ENCODE results near the gene UBLCP1. TPM values are rescaled to one million over a fixed set of nuclear protein-coding genes. Genes with fewer than 3 reads are reported as not detected.
"Not testable (repeated sequence)": the region's sequence is repeated elsewhere in the genome, so short reads cannot be mapped to it uniquely, and the experiment has no call there.

The UBLCP1 gene
- total and polyA plus RNA-seq, 2 donors (not counting 3 experiments of a cell fraction or from before 2014, with no cell fraction given): 5.9 to 20.3 TPM

GRCh38 chr5:159263569-159263905 lies 447 bp downstream of the UBLCP1 start:
- H3K36me3 ChIP-seq (ENCODE audit: control insufficient read depth in 2 of 2, extremely low read depth in 1 of 2, insufficient read depth in 2 of 2, low read length in 2 of 2): no peaks in the 10 kb centered on the region
- H2AFZ ChIP-seq (ENCODE audit: low read depth, low read length): peak overlapping the region; percentile 60
- no peaks in the 10 kb centered on the region for H3K9me3 ChIP-seq (replicated peaks; ENCODE audit: control insufficient read depth, insufficient read depth, low read length)
- H3K79me2 ChIP-seq (ENCODE audit: control insufficient read depth, insufficient read depth, low read length): peaks cover 5% of the 10 kb centered on the region
- peak overlapping the region; percentile 13 to 84 (median 63) for H3K4me3 ChIP-seq (replicated peaks in 1 of 3; ENCODE audit: insufficient read depth in 1 of 3, low read depth in 1 of 3, low read length in 3 of 3)
- peaks cover 11% of the 10 kb centered on the region for H3K4me1 ChIP-seq (ENCODE audit: control insufficient read depth, extremely low read depth, insufficient read depth, low read length)
- H4K20me1 ChIP-seq (replicated peaks; ENCODE audit: control insufficient read depth, extremely low read depth, insufficient read depth, low read length): no peaks in the 10 kb centered on the region
- peak overlapping the region; percentile 70 for H3K4me2 ChIP-seq (ENCODE audit: insufficient read depth, low read length)
- TF ChIP-seq GATA2 (IDR thresholded peaks at IDR 0.05; ENCODE audit: insufficient read depth, insufficient read length, low read depth, low read length): no peak
- no peak for TF ChIP-seq POLR2A (IDR thresholded peaks at IDR 0.05; ENCODE audit: low read depth, low read length)
- TF ChIP-seq MYC (IDR thresholded peaks at IDR 0.05; ENCODE audit: low read depth, low read length): no peak
- TF ChIP-seq JUN (IDR thresholded peaks at IDR 0.05; ENCODE audit: borderline replicate concordance, insufficient read depth, insufficient read length, low read depth): no peak
- no peak for TF ChIP-seq EZH2 (IDR thresholded peaks at IDR 0.05; ENCODE audit: borderline replicate concordance, low read depth, low read length, severe bottlenecking)
- TF ChIP-seq CTCF (IDR thresholded peaks at IDR 0.05; ENCODE audit: extremely low read depth in 1 of 2, insufficient read depth in 1 of 2, low read depth in 1 of 2, low read length in 2 of 2): no peak
- no peak for TF ChIP-seq POLR2AphosphoS5 (IDR thresholded peaks at IDR 0.05; ENCODE audit: insufficient read depth, low read depth, low read length)
- TF ChIP-seq MAX (IDR thresholded peaks at IDR 0.05; ENCODE audit: insufficient read depth, insufficient read length): no peak
- TF ChIP-seq FOS (IDR thresholded peaks at IDR 0.05; ENCODE audit: borderline replicate concordance, insufficient read depth, low read length): no peak
- no TSS peak for BruUV-seq (replicated peaks)
- H3K9ac ChIP-seq (replicated peaks; ENCODE audit: extremely low read depth, insufficient read depth, low read length): peak overlapping the region; percentile 53
- intact Hi-C loops (cut with micrococcal nuclease) (loop anchor here (1.0 to 2.0 kb wide), 3 partner anchors 55 to 107 kb away; no protein-coding TSS in a partner anchor), dilution Hi-C loops (cut with MboI; ENCODE audit: extremely low pct_ligation_motif_present, low sequenced_read_pairs) (no loop called here)
- DNase-seq (ENCODE audit: low read depth, low spot score) (no peak), FAIRE-seq (no peak)
- peaks cover 0 to 2% of the 10 kb centered on the region in 2 experiments for H3K27me3 ChIP-seq (ENCODE audit: control insufficient read depth in 2 of 2, insufficient read depth in 2 of 2, low read length in 2 of 2)
- no peaks in the 10 kb centered on the region for H3K9me1 ChIP-seq (replicated peaks; ENCODE audit: control insufficient read depth, extremely low read depth, insufficient read depth, low read length)
- ChIA-PET POLR2A (no interaction called here), CTCF (interaction anchor here (1.2 kb wide), 1 partner anchor 107 kb away, joined by 3 read pairs; no protein-coding TSS in a partner anchor)
- H3K27ac ChIP-seq (ENCODE audit: insufficient read depth, low read depth, low read length): peak overlapping the region; percentile 34

- H3K27ac ChIP-seq (ENCODE audit: insufficient read depth, low read depth, low read length); H3K9me3 ChIP-seq (replicated peaks; ENCODE audit: control insufficient read depth, insufficient read depth, low read length); DNase-seq (ENCODE audit: low read depth, low spot score); H3K79me2 ChIP-seq (ENCODE audit: control insufficient read depth, insufficient read depth, low read length); FAIRE-seq; H3K9ac ChIP-seq (replicated peaks; ENCODE audit: extremely low read depth, insufficient read depth, low read length); H3K4me3 ChIP-seq (replicated peaks in 1 of 3; ENCODE audit: insufficient read depth in 1 of 3, low read depth in 1 of 3, low read length in 3 of 3); H2AFZ ChIP-seq (ENCODE audit: low read depth, low read length); BruUV-seq (replicated peaks); H4K20me1 ChIP-seq (replicated peaks; ENCODE audit: control insufficient read depth, extremely low read depth, insufficient read depth, low read length); H3K9me1 ChIP-seq (replicated peaks; ENCODE audit: control insufficient read depth, extremely low read depth, insufficient read depth, low read length); POLR2A ChIA-PET; intact Hi-C loops (cut with micrococcal nuclease); H3K27me3 ChIP-seq (ENCODE audit: control insufficient read depth in 2 of 2, insufficient read depth in 2 of 2, low read length in 2 of 2); dilution Hi-C loops (cut with MboI; ENCODE audit: extremely low pct_ligation_motif_present, low sequenced_read_pairs); H3K36me3 ChIP-seq (ENCODE audit: control insufficient read depth in 2 of 2, extremely low read depth in 1 of 2, insufficient read depth in 2 of 2, low read length in 2 of 2); H3K4me2 ChIP-seq (ENCODE audit: insufficient read depth, low read length): not testable (repeated sequence)
- H3K4me1 ChIP-seq (ENCODE audit: control insufficient read depth, extremely low read depth, insufficient read depth, low read length): peaks cover 11% of the 10 kb centered on the region
- CTCF ChIA-PET: interaction anchor here (0.8 to 2.1 kb wide), 2 partner anchors 20 to 110 kb away, joined by 4 to 6 read pairs; no protein-coding TSS in a partner anchor
Observed at GRCh38 chr5:159266764-159267163, 3.7 kb downstream of the UBLCP1 start.

All from endothelial cell of umbilical vein (primary cell).